HepG2 (cell line): ENCODE results near the gene ARHGEF10L. TPM values are rescaled to one million over a fixed set of nuclear protein-coding genes. Genes with fewer than 3 reads are reported as not detected.

Experiments used
- ARID3A ChIP-seq: IDR thresholded peaks from 2 replicates; pipeline ENCODE4 v1.6.1; 2012; ENCODE audit warnings: low read depth, low read length, improper control_type of control experiment
- ATF7 ChIP-seq, 2 experiments: fragments of 450-650 bp in 1 of 2; sonication (generic) in 1 of 2; formaldehyde crosslinking in 1 of 2; IDR thresholded peaks; 2 replicates each; pipeline versions ENCODE4 v1.4.0 to v1.6.1; 2016 to 2020; ENCODE audit warnings: antibody characterized with exemption in 1 of 2, mild to moderate bottlenecking in 1 of 2, missing genetic modification reagents in 1 of 2
- CENPX ChIP-seq: sonication (generic); formaldehyde crosslinking; IDR thresholded peaks from 2 replicates; pipeline ENCODE4 v1.9.0; 2021; ENCODE audit warnings: mild to moderate bottlenecking, missing genetic modification reagents, moderate library complexity
- GMEB1 ChIP-seq: sonication (generic); formaldehyde crosslinking; IDR thresholded peaks from 2 replicates; pipeline ENCODE4 v1.5.1; 2020; ENCODE audit warnings: missing genetic modification reagents, mild to moderate bottlenecking, borderline replicate concordance
- HHEX ChIP-seq: IDR thresholded peaks from 2 replicates; pipeline ENCODE4 v1.6.1; 2016; ENCODE audit warnings: control low read depth
- HNRNPK ChIP-seq: fragments of 200-400 bp; formaldehyde crosslinking; IDR thresholded peaks from 2 replicates; pipeline ENCODE4 v1.6.1; 2018; ENCODE audit warnings: low read length, low read depth, moderate library complexity, mild to moderate bottlenecking; ENCODE audit not compliant: poor library complexity, severe bottlenecking
- TFE3 ChIP-seq: IDR thresholded peaks from 2 replicates; pipeline ENCODE4 v1.6.1; 2016
- ZNF121 ChIP-seq: sonication (generic); formaldehyde crosslinking; IDR thresholded peaks from 2 replicates; pipeline ENCODE4 v1.5.0; 2020; ENCODE audit warnings: mild to moderate bottlenecking, missing genetic modification reagents
- ZNF225 ChIP-seq: sonication (generic); formaldehyde crosslinking; IDR thresholded peaks from 2 replicates; pipeline ENCODE4 v1.4.0; 2020; ENCODE audit warnings: mild to moderate bottlenecking, missing genetic modification reagents
- ZNF615 ChIP-seq: sonication (generic); formaldehyde crosslinking; IDR thresholded peaks from 2 replicates; pipeline ENCODE4 v1.5.0; 2020; ENCODE audit warnings: mild to moderate bottlenecking, missing genetic modification reagents, borderline replicate concordance
- polyA plus RNA-seq, 8 experiments: library from polyadenylated mRNA; depleted of rRNA in 3 of 8; stranded (reverse) in 7 of 8; unstranded in 1 of 8; fragments of >200 nt; fragmentation: Illumina TruSeq in 4 of 8; extraction: Trizol in 4 of 8; gene quantifications; 2 replicates each; pipeline versions ENCODE4 v1.2.1 to v1.2.3, GENCODE V29; 2011 to 2016; ENCODE audit warnings: low read depth in 4 of 8, missing spikeins in 1 of 8, mixed read lengths in 1 of 8; ENCODE audit not compliant: insufficient read depth in 1 of 8
- total RNA-seq, 5 experiments: library from RNA; depleted of rRNA; stranded (reverse); fragments of >200 nt; fragmentation: Illumina TruSeq; extraction: Trizol; gene quantifications; 2 replicates each; pipeline ENCODE4 v1.2.3, GENCODE V29; 2016; ENCODE audit warnings: low read depth in 1 of 5

Gene ARHGEF10L
- total and polyA plus RNA-seq, 2 of the 13 experiments (the other 11 are each of a cell fraction or from before 2014, with no cell fraction given): 46.5 to 78.3 TPM

- peak; percentile 65; the same call in 1 of the 2 replicates for TF ChIP-seq ATF7 (IDR thresholded peaks at IDR 0.05)
- no peak for TF ChIP-seq ATF7 (CRISPR knock-in tag; IDR thresholded peaks at IDR 0.05)
- no peak for TF ChIP-seq ZNF615
- no peak; the same call in 1 of the 2 replicates for TF ChIP-seq GMEB1 (CRISPR knock-in tag)
- TF ChIP-seq ZNF121 (CRISPR knock-in tag): no peak
- 0 out of 2 replicates have a peak, but pooled peaks have one; percentile 49 for TF ChIP-seq HHEX (CRISPR knock-in tag)
- TF ChIP-seq CENPX (CRISPR knock-in tag): no peak
- TF ChIP-seq ZNF225: 0 out of 2 replicates have a peak, but pooled peaks have one; percentile 45
- TF ChIP-seq ARID3A: peak; percentile 65; the same call in 1 of the 2 replicates
- no peak for TF ChIP-seq TFE3 (CRISPR knock-in tag)
- no peak for TF ChIP-seq HNRNPK
These were observed 42.1 kb downstream of the ARHGEF10L start (continued) for GRCh38 chr1:17581389-17582123.
